ENCODE measurements around the gene CD1C.

GRCh38 chr1:158331481-158332150 lies 41.9 kb downstream of the CD1C start, which contains the start of gene CD1B:
- TF ChIP-seq CTCF (conservative IDR thresholded peaks at IDR 0.05; ENCODE audit: low read depth, low read length) (no peak), EZH2phosphoT487 (IDR thresholded peaks at IDR 0.05; ENCODE audit: borderline replicate concordance, low read length) (no peak)

Measured in PC-3 (cell line).